IPS-18a (cell line): ENCODE results near the gene TXNDC17.

Experiments
- H3K27ac ChIP-seq: one replicate; pipeline ENCODE4 v1.5.1; 2013; ENCODE audit warnings: low read length
- H3K27me3 ChIP-seq: one replicate; pipeline ENCODE4 v1.6.1; 2013; ENCODE audit warnings: mild to moderate bottlenecking, low read length; ENCODE audit not compliant: control insufficient read depth, insufficient read depth
- H3K36me3 ChIP-seq: one replicate; pipeline ENCODE4 v1.6.1; 2013; ENCODE audit warnings: low read depth, low read length; ENCODE audit not compliant: control insufficient read depth
- H3K4me1 ChIP-seq: one replicate; pipeline ENCODE4 v1.6.1; 2013; ENCODE audit warnings: low read depth, low read length; ENCODE audit not compliant: control insufficient read depth
- H3K4me3 ChIP-seq: one replicate; pipeline ENCODE4 v1.5.1; 2013; ENCODE audit warnings: low read length
- H3K9ac ChIP-seq: one replicate; pipeline ENCODE4 v1.6.1; 2013; ENCODE audit warnings: mild to moderate bottlenecking, low read length, moderate library complexity
- H3K9me3 ChIP-seq: one replicate; pipeline ENCODE4 v1.6.1; 2013; ENCODE audit warnings: low read depth, low read length; ENCODE audit not compliant: control insufficient read depth

The TXNDC17 gene

GRCh38 chr17:6677158-6677831 lies 36.4 kb downstream of the TXNDC17 start:
- Histone ChIP-seq H3K27ac (no peak overlapping the region), H3K4me1 (no peaks in the 10 kb centered on the region), H3K9me3 (no peaks in the 10 kb centered on the region), H3K4me3 (no peak overlapping the region), H3K36me3 (no peaks in the 10 kb centered on the region), H3K27me3 (no peaks in the 10 kb centered on the region), H3K9ac (no peak overlapping the region)

GRCh38 chr17:6677946-6678345 lies 37.1 kb downstream of the TXNDC17 start:
- Histone ChIP-seq H3K27ac (no peak overlapping the region), H3K4me3 (no peak overlapping the region), H3K36me3 (no peaks in the 10 kb centered on the region), H3K27me3 (no peaks in the 10 kb centered on the region), H3K4me1 (no peaks in the 10 kb centered on the region), H3K9ac (no peak overlapping the region), H3K9me3 (no peaks in the 10 kb centered on the region)

GRCh38 chr17:6679241-6679640 lies 38.4 kb downstream of the TXNDC17 start:
- H3K4me1 ChIP-seq, result no peaks in the 10 kb centered on the region
- no peaks in the 10 kb centered on the region for H3K27me3 ChIP-seq
- H3K27ac ChIP-seq, result no peak overlapping the region
- no peaks in the 10 kb centered on the region for H3K36me3 ChIP-seq
- no peak overlapping the region for H3K4me3 ChIP-seq
- H3K9me3 ChIP-seq, result no peaks in the 10 kb centered on the region
- H3K9ac ChIP-seq, result no peak overlapping the region

- Histone ChIP-seq H3K36me3 (no peaks in the 10 kb centered on the region), H3K4me3 (no peak overlapping the region), H3K9me3 (no peaks in the 10 kb centered on the region), H3K9ac (no peak overlapping the region), H3K27ac (no peak overlapping the region), H3K4me1 (no peaks in the 10 kb centered on the region), H3K27me3 (no peaks in the 10 kb centered on the region)
Observed at GRCh38 chr17:6681176-6681575, 40.3 kb downstream of the TXNDC17 start.

GRCh38 chr17:6681671-6682070 lies 40.8 kb downstream of the TXNDC17 start:
- H3K27ac ChIP-seq, result no peak overlapping the region
- H3K4me1 ChIP-seq, result no peaks in the 10 kb centered on the region
- no peaks in the 10 kb centered on the region for H3K27me3 ChIP-seq
- no peaks in the 10 kb centered on the region for H3K9me3 ChIP-seq
- no peak overlapping the region for H3K9ac ChIP-seq
- no peaks in the 10 kb centered on the region for H3K36me3 ChIP-seq
- no peak overlapping the region for H3K4me3 ChIP-seq

GRCh38 chr17:6682339-6682738 lies 41.5 kb downstream of the TXNDC17 start:
- H3K4me3 ChIP-seq, result no peak overlapping the region
- no peaks in the 10 kb centered on the region for H3K4me1 ChIP-seq
- no peak overlapping the region for H3K9ac ChIP-seq
- no peak overlapping the region for H3K27ac ChIP-seq
- H3K9me3 ChIP-seq, result no peaks in the 10 kb centered on the region
- H3K36me3 ChIP-seq, result no peaks in the 10 kb centered on the region
- H3K27me3 ChIP-seq, result no peaks in the 10 kb centered on the region

GRCh38 chr17:6683081-6683684 lies 42.3 kb downstream of the TXNDC17 start:
- H3K27me3 ChIP-seq, result no peaks in the 10 kb centered on the region
- no peak overlapping the region for H3K4me3 ChIP-seq
- no peak overlapping the region for H3K9ac ChIP-seq
- H3K4me1 ChIP-seq, result no peaks in the 10 kb centered on the region
- no peaks in the 10 kb centered on the region for H3K9me3 ChIP-seq
- H3K27ac ChIP-seq, result no peak overlapping the region
- no peaks in the 10 kb centered on the region for H3K36me3 ChIP-seq

DNA sequence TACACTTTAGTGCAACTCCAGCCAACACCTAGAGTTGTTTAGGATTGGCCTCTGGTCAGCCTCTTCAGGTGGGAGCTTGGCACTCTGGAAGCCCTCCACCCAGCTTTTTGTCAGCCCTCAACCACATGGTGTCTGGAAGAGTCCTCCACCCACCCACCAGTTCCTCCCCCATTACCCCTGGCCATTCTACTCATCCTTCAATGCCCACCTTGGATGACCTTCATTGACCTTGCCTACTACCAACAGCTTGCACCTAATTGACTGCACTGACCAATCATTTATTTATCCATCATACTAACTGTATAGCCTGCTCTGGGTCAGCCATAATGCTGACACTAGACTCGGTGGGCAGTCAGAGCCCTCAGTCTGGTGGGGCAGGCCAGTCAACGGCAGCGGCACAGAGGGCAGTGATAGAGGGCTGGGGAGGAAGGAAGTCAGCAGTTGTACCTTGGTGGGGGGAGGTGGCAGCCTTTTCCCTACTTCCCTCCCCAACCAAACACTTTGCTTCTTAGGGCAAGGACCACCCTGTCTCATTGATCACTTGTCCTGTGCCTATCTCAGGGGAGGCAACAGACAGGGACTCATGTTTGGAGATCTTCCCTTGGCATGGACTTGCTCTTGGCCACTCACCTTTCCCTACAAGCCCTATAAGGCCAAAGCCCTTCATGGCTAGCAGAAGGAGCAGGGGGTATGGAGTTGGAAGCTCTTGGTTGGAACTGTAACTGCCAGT lies 43.0 kb downstream of the TXNDC17 start:
- Histone ChIP-seq H3K4me1 (no peaks in the 10 kb centered on the region), H3K9me3 (no peaks in the 10 kb centered on the region), H3K27me3 (no peaks in the 10 kb centered on the region), H3K27ac (no peak overlapping the region), H3K4me3 (no peak overlapping the region), H3K9ac (no peak overlapping the region), H3K36me3 (no peaks in the 10 kb centered on the region)

- H3K9me3 ChIP-seq, result no peaks in the 10 kb centered on the region
- H3K27me3 ChIP-seq, result no peaks in the 10 kb centered on the region
- no peak overlapping the region for H3K27ac ChIP-seq
- H3K4me1 ChIP-seq, result no peaks in the 10 kb centered on the region
- H3K9ac ChIP-seq, result no peak overlapping the region
- H3K36me3 ChIP-seq, result no peaks in the 10 kb centered on the region
- H3K4me3 ChIP-seq, result no peak overlapping the region
Observed at GRCh38 chr17:6684460-6684783, 43.6 kb downstream of the TXNDC17 start.

DNA sequence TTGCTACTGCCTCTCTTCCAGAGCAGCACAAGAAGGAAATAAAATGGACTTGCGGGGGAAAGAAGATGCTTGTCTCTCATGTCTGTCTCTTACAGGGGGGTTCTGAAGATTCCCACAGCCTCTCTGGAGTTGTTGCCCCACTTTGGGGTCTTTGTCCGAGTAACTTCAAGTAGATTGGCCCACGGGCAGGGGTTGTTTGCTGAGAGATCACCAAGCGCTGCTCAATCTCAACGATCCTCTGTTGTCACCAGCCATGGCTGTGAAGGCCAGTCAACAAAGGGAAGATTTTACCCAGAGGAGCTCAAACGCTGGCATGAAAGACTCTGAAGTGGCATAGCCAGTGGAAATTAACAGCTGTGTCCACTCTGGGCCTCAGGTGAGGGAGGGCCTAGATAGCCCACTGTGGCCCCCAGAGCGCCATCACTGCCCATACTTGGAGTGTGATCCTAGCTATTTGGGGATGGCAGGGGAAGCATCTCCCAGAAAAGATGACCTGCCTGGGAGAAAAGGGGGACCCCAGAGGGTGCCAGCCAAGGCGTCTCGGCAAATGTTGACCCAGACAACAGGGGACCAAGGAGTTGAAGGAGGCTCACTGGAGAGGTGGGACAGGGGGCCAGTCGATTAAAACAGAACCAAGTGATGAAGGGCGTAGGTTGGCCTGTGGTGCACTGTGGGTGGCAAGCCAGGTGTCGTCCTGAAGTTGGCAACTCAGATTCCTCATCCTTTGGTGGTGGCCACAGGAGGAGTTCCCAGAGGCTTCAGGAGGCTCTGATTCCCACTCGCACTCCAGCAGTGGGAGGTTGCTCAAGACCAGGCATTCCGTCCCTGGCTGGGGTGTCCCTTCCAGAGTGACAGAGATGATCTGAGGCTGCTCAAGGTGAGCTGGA lies 44.3 kb downstream of the TXNDC17 start:
- Histone ChIP-seq H3K4me1 (no peaks in the 10 kb centered on the region), H3K27ac (no peak overlapping the region), H3K36me3 (no peaks in the 10 kb centered on the region), H3K9ac (no peak overlapping the region), H3K4me3 (no peak overlapping the region), H3K27me3 (no peaks in the 10 kb centered on the region), H3K9me3 (no peaks in the 10 kb centered on the region)

- no peaks in the 10 kb centered on the region for H3K4me1 ChIP-seq
- H3K27ac ChIP-seq, result no peak overlapping the region
- H3K9me3 ChIP-seq, result no peaks in the 10 kb centered on the region
- no peaks in the 10 kb centered on the region for H3K36me3 ChIP-seq
- H3K4me3 ChIP-seq, result no peak overlapping the region
- no peak overlapping the region for H3K9ac ChIP-seq
- H3K27me3 ChIP-seq, result no peaks in the 10 kb centered on the region
Observed at GRCh38 chr17:6686026-6686425, 45.2 kb downstream of the TXNDC17 start.
